Sigmoid colon (tissue), 4 donors: ENCODE results near the gene PACS2.

ENCODE experiments used
- CTCF ChIP-seq, 4 experiments: fragments of 450-650 bp in 3 of 4; fragments of 200-600 bp in 1 of 4; IDR thresholded peaks; one replicate each; pipeline ENCODE4 v1.5.1; 2016 to 2019; ENCODE audit warnings: antibody characterized with exemption in 4 of 4, mild to moderate bottlenecking in 3 of 4, moderate library complexity in 2 of 4
- POLR2A ChIP-seq, 2 donors: fragments of 450-650 bp; IDR thresholded peaks; one replicate each; pipeline ENCODE4 v1.6.1; 2016; ENCODE audit warnings: antibody characterized with exemption in 2 of 2, mild to moderate bottlenecking in 2 of 2, moderate library complexity in 2 of 2
- POLR2AphosphoS5 ChIP-seq, 4 donors: sonication (generic); formaldehyde crosslinking; IDR thresholded peaks; one replicate each; pipeline ENCODE4 v1.6.1; 2017; ENCODE audit warnings: antibody characterized with exemption in 4 of 4

GRCh38 chr14:105316577-105316941 is 2.0 kb downstream of the PACS2 start:
- TF ChIP-seq CTCF (IDR thresholded peaks at IDR 0.05), result no peak
- TF ChIP-seq POLR2AphosphoS5 (IDR thresholded peaks at IDR 0.05), result no peak
- no peak for TF ChIP-seq POLR2A (IDR thresholded peaks at IDR 0.05)
